Neuronal stem cell (in vitro differentiated cells): ENCODE results near the gene IFI35.

Experiments
- DNase-seq: peaks from one replicate; pipeline ENCODE4 v3.0.0-alpha.2; 2013; ENCODE audit warnings: low spot score
- H2AFZ ChIP-seq: one replicate; pipeline ENCODE4 v1.6.1; 2013; ENCODE audit warnings: mild to moderate bottlenecking, low read length, inconsistent platforms
- H2AK5ac ChIP-seq: 2 replicates; pipeline ENCODE4 v1.6.1; 2013; ENCODE audit warnings: low read depth, mild to moderate bottlenecking, inconsistent platforms, low read length, moderate library complexity, mixed read lengths
- H2BK120ac ChIP-seq: 2 replicates; pipeline ENCODE4 v1.6.1; 2013; ENCODE audit warnings: low read depth, mild to moderate bottlenecking, inconsistent platforms, low read length, moderate library complexity, mixed read lengths
- H2BK12ac ChIP-seq: one replicate; pipeline ENCODE4 v1.6.1; 2013; ENCODE audit warnings: low read length, inconsistent platforms
- H2BK15ac ChIP-seq: 2 replicates; pipeline ENCODE4 v1.6.1; 2013; ENCODE audit warnings: mild to moderate bottlenecking, low read length, inconsistent platforms, mixed read lengths
- H2BK5ac ChIP-seq: one replicate; pipeline ENCODE4 v1.6.1; 2013; ENCODE audit warnings: inconsistent platforms, mild to moderate bottlenecking, low read length, moderate library complexity
- H3K14ac ChIP-seq: one replicate; pipeline ENCODE4 v1.6.1; 2013; ENCODE audit warnings: low read length, inconsistent platforms
- H3K18ac ChIP-seq: 2 replicates; pipeline ENCODE4 v1.6.1; 2013; ENCODE audit warnings: low read length, inconsistent platforms
- H3K23ac ChIP-seq: 2 replicates; pipeline ENCODE4 v1.6.1; 2013; ENCODE audit warnings: low read depth, mild to moderate bottlenecking, mixed read lengths, low read length, inconsistent platforms; ENCODE audit not compliant: poor library complexity
- H3K27ac ChIP-seq: replicated peaks from 3 replicates; pipeline ENCODE4 v1.5.1; 2013; ENCODE audit warnings: low read length, inconsistent platforms
- H3K27me3 ChIP-seq, 3 experiments: 2 replicates each; pipeline ENCODE4 v1.6.1; 2013; ENCODE audit warnings: low read length in 3 of 3, mild to moderate bottlenecking in 2 of 3, inconsistent platforms in 1 of 3, low read depth in 1 of 3, mixed read lengths in 1 of 3, moderate library complexity in 1 of 3; ENCODE audit not compliant: control insufficient read depth in 3 of 3, insufficient read depth in 3 of 3
- H3K36me3 ChIP-seq, 2 donors: replicated peaks in 1 of 2; 2 replicates each; pipeline ENCODE4 v1.6.1; 2013; ENCODE audit warnings: low read length in 2 of 2; ENCODE audit not compliant: control insufficient read depth in 2 of 2, insufficient read depth in 2 of 2
- H3K4ac ChIP-seq: 2 replicates; pipeline ENCODE4 v1.6.1; 2013; ENCODE audit warnings: inconsistent platforms, mild to moderate bottlenecking, low read length, moderate library complexity
- H3K4me1 ChIP-seq, 2 donors: 1 replicate in 1 of 2; 2 replicates in 1 of 2; pipeline ENCODE4 v1.6.1; 2013; ENCODE audit warnings: low read length in 2 of 2, low read depth in 1 of 2; ENCODE audit not compliant: control insufficient read depth in 2 of 2, insufficient read depth in 1 of 2
- H3K4me2 ChIP-seq: one replicate; pipeline ENCODE4 v1.6.1; 2013; ENCODE audit warnings: mild to moderate bottlenecking, low read length, inconsistent platforms; ENCODE audit not compliant: insufficient read depth, poor library complexity, severe bottlenecking
- H3K4me3 ChIP-seq, 2 donors: 2 replicates each; pipeline ENCODE4 v1.5.1; 2013; ENCODE audit warnings: low read length in 2 of 2, mild to moderate bottlenecking in 2 of 2, inconsistent platforms in 1 of 2, moderate library complexity in 1 of 2
- H3K79me1 ChIP-seq: one replicate; pipeline ENCODE4 v1.6.1; 2013; ENCODE audit warnings: low read depth, mild to moderate bottlenecking, inconsistent platforms, low read length, moderate library complexity
- H3K9ac ChIP-seq: one replicate; pipeline ENCODE4 v1.6.1; 2013; ENCODE audit warnings: mild to moderate bottlenecking, low read depth, low read length, inconsistent platforms; ENCODE audit not compliant: poor library complexity
- H3K9me3 ChIP-seq, 2 donors: replicated peaks in 1 of 2; 2 replicates each; pipeline versions ENCODE3 to v1.6.1; 2013; ENCODE audit warnings: low read length in 2 of 2, mild to moderate bottlenecking in 2 of 2, inconsistent platforms in 1 of 2, low read depth in 1 of 2, mixed read lengths in 1 of 2, moderate library complexity in 1 of 2; ENCODE audit not compliant: control insufficient read depth in 2 of 2, insufficient read depth in 1 of 2
- H4K8ac ChIP-seq: one replicate; pipeline ENCODE4 v1.6.1; 2013; ENCODE audit warnings: low read depth, mild to moderate bottlenecking, inconsistent platforms, low read length, moderate library complexity
- H4K91ac ChIP-seq: one replicate; pipeline ENCODE4 v1.6.1; 2013; ENCODE audit warnings: low read length, low read depth, mild to moderate bottlenecking, inconsistent platforms; ENCODE audit not compliant: poor library complexity
- WGBS, 2 donors: extraction: QIAGEN DNeasy Blood & Tissue Kit; methylation state at CpG; one replicate each; pipeline ENCODE4 v1.1.7; 2013; ENCODE audit warnings: missing lambda C conversion rate in 2 of 2, mixed read lengths in 1 of 2; ENCODE audit not compliant: insufficient read length in 2 of 2, insufficient replicate concordance in 1 of 2; ENCODE audit errors: extremely low coverage in 2 of 2; 5-methylcytosine and 5-hydroxymethylcytosine counted together

The IFI35 gene

GRCh38 chr17:43020030-43020621, 13.5 kb downstream of the IFI35 start:
- Histone ChIP-seq H2BK120ac (no peak overlapping the region), H2AK5ac (no peak overlapping the region), H4K91ac (no peak overlapping the region), H3K23ac (no peak overlapping the region), H2BK12ac (no peak overlapping the region), H3K14ac (no peak overlapping the region), H3K27ac (no peak overlapping the region), H3K4ac (no peak overlapping the region), H3K4me1 (peaks cover 15 to 51% of the 10 kb centered on the region in 2 donors), H2AFZ (no peak overlapping the region), H3K36me3 (peaks cover 8 to 12% of the 10 kb centered on the region in 2 donors), H2BK5ac (no peak overlapping the region), H3K4me2 (no peak overlapping the region), H3K18ac (no peak overlapping the region), H2BK15ac (no peak overlapping the region), H3K4me3 (no peak overlapping the region), H3K9me3 (no peaks in the 10 kb centered on the region), H3K9ac (no peak overlapping the region), H4K8ac (no peak overlapping the region), H3K27me3 (no peaks in the 10 kb centered on the region), H3K79me1 (peaks cover 11% of the 10 kb centered on the region)
- no CpG with 5 or more reads among the region's 6 CpGs for WGBS, 2 donors
- no peak for DNase-seq

GRCh38 chr17:43020789-43021740, 14.5 kb downstream of the IFI35 start:
- H3K27ac ChIP-seq = no peak overlapping the region
- H2BK5ac ChIP-seq = peak overlapping the region; percentile 85
- peak overlapping the region; percentile 2 for H2BK15ac ChIP-seq
- no peak overlapping the region for H4K91ac ChIP-seq
- peaks cover 17 to 48% of the 10 kb centered on the region in 2 donors for H3K4me1 ChIP-seq
- peak overlapping the region; percentile 25 for H3K18ac ChIP-seq
- no peak overlapping the region for H3K4ac ChIP-seq
- H3K9me3 ChIP-seq = no peaks in the 10 kb centered on the region
- peaks cover 11% of the 10 kb centered on the region for H3K79me1 ChIP-seq
- H2AK5ac ChIP-seq = peak overlapping the region; percentile 20
- H3K9ac ChIP-seq = peak overlapping the region; percentile 97
- peak overlapping the region; percentile 40 for H3K14ac ChIP-seq
- H4K8ac ChIP-seq = no peak overlapping the region
- peak overlapping the region; percentile 83 for H3K4me2 ChIP-seq
- peak overlapping the region; percentile 98 for H2AFZ ChIP-seq
- peak overlapping the region; percentile 89 to 97 for H3K4me3 ChIP-seq
- H3K36me3 ChIP-seq = peaks cover 7 to 8% of the 10 kb centered on the region in 2 donors
- DNase-seq = peak; percentile 39
- WGBS, 2 donors = no CpG with 5 or more reads among the region's 40 CpGs
- H2BK120ac ChIP-seq = no peak overlapping the region
- peak overlapping the region; percentile 28 for H2BK12ac ChIP-seq
- no peaks in the 10 kb centered on the region for H3K27me3 ChIP-seq
- H3K23ac ChIP-seq = peak overlapping the region; percentile 87

GRCh38 chr17:43021741-43022512, 15.3 kb downstream of the IFI35 start, which contains the start of gene VAT1:
VAT1 (minus strand) TSS chr17:43022385; CDS start chr17:43022322, 63 bp downstream.
- Histone ChIP-seq H3K27me3 (no peaks in the 10 kb centered on the region), H3K36me3 (peaks cover 0 to 3% of the 10 kb centered on the region in 2 donors), H2BK15ac (peak within 1 kb of the TSS; percentile 2), H3K23ac (peak within 1 kb of the TSS; percentile 87), H2BK12ac (peak within 1 kb of the TSS; percentile 1), H2AK5ac (peak within 1 kb of the TSS; percentile 20), H3K9ac (peak within 1 kb of the TSS; percentile 97), H3K27ac (peak within 1 kb of the TSS; percentile 57), H4K91ac (no peak within 1 kb of the TSS), H3K4me3 (peak within 1 kb of the TSS; percentile 89 to 97), H3K4ac (no peak within 1 kb of the TSS), H3K79me1 (peaks cover 11% of the 10 kb centered on the region), H3K4me2 (peak within 1 kb of the TSS; percentile 83), H3K18ac (peak within 1 kb of the TSS; percentile 25), H2BK120ac (no peak within 1 kb of the TSS), H2BK5ac (peak within 1 kb of the TSS; percentile 85), H3K4me1 (peaks cover 18 to 45% of the 10 kb centered on the region in 2 donors), H4K8ac (no peak within 1 kb of the TSS), H3K14ac (peak within 1 kb of the TSS; percentile 95), H3K9me3 (no peaks in the 10 kb centered on the region), H2AFZ (peak within 1 kb of the TSS; percentile 98)
- DNase-seq = peak; percentile 71
- no CpG with 5 or more reads among the region's 80 CpGs for WGBS, 2 donors
